CD4-positive, alpha-beta T cell treated with Interleukin-12 subunit alpha and Interleukin-12 subunit beta, for 1 hour (primary cell): ENCODE measurements around the gene GCK.

ENCODE experiments used
- DNase-seq: peaks from one replicate; pipeline ENCODE4 v3.0.0-alpha.2; 2020

GCK gene

DNA sequence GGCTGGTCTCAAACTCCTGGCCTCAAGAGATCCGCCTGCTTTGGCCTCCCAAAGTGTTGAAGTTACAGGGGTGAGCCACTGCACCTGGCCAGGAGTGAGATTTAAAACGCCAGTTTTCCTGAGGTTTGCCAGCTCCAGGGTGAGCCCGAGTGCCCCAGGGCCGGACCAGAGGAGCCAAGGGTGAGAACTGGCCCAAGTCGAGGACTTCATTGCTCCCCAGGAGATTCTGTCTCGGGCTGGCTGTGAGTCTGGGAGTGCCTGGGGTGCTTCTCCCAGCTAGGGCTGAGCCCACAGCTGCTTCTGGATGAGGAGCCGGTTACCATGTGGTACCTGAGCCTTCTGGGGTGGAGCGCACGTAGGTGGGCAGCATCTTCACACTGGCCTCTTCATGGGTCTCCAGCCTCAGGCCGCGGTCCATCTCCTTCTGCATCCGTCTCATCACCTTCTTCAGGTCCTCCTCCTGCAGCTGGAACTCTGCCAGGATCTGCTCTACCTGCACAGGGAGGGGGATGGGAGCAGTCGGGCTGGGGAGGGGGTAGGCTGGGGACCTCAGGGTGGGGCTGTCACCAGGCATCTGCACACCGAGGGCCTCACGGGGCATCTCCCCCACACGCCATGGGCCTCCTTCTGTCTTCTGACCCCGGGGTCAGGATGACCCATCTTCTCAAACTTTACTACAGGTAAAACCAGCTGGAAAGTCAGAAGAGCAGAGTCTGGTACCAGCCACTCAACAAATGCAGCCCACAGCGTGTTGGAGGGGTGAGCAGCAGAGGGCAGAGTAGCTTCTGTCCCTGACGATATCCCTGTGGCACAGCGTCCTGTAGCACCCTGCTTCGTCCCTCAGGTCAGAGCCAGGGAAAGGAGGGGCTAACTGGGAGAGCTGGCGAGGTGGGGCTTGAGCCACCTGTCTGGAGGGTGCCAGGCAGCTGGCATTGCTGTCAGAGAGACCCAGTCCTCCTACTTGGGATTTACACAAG, 36.0 kb downstream of the GCK start:
- DNase-seq: no peak

- DNase-seq: no peak
These were observed 37.3 kb downstream of the GCK start for GRCh38 chr7:44151956-44152355.

DNA sequence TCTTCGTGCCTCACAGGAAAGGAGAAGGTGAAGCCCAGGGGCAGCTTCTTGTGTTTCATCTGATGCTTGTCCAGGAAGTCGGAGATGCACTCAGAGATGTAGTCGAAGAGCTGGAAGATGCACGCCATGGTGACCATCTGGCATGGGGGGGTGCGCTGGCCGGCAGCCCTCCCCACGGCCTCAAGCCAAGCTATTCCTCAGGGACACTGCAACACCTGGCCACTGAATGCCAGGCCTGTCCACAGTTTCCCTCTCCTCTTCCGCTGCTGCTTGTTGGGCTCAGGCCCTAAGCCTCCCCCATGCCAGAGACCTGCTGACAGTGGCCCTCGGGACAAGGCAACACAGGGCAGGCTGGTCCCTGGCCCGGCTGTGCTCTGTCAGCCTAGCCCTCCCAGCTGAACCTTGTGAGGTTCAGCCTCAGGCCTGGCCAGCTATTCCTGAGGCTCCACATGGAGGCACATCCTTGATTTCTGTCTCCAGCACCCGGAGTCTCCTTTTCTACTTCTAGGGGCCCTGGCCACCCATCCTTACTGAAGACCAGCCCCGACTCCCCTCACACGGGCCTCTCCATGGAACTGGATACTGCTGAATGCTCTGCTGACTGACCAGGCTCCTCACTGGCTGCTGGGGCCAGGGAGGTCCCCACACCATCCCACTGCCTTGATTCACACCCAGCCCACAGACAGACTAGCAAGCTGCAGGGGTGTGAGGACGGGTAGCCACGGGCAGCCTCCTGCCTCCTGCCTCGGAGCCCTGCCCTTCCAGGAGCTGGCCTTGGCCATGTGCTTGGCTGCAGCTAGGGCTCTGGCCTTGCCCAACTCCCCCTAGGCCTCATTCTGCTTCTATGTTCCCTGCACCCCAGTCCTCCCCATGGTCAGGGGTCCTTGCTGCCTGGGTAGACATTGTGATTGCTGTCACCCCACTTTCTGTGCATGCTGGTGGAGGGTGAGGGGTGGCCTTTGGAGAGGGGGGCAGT, 38.0 kb downstream of the GCK start:
- no peak for DNase-seq

- no peak for DNase-seq
These were observed 38.8 kb downstream of the GCK start for GRCh38 chr7:44150466-44150832.

DNA sequence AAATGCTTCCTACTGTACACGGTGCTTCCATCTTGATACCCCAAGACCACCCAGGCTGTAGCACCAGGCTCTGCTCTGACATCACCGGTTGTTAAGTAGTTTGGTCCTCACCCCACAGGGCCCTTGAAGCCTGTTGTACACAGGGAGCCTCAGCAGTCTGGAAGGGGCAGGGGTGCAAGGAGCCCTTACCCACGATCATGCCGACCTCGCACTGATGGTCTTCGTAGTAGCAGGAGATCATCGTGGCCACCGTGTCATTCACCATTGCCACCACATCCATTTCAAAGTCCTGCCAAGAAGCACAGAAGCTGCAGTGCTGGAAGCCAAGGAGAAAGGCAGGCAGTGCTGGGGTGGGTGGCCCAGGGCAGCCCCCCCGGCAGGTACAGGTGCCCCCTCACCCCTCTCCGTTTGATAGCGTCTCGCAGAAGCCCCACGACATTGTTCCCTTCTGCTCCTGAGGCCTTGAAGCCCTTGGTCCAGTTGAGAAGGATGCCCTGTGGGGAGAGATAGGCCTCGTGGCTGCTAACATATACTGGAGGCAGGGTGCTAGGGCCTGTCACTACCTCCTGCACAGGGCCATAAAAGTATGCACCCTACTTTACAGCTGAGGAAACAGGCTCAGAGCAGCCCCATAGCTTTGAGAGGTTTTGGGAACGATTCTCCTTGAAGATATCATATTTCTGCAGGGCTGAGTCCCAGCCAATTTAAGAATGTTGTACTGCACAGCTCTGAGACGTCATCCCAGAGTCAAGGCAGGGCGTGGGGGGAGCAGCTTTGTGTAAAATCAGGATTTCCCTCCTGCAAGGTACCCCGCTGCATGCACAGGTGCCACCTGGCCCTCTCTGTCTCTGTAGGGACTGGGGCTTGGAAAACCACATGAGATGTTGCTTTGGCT, 39.4 kb downstream of the GCK start:
- no peak for DNase-seq

DNA sequence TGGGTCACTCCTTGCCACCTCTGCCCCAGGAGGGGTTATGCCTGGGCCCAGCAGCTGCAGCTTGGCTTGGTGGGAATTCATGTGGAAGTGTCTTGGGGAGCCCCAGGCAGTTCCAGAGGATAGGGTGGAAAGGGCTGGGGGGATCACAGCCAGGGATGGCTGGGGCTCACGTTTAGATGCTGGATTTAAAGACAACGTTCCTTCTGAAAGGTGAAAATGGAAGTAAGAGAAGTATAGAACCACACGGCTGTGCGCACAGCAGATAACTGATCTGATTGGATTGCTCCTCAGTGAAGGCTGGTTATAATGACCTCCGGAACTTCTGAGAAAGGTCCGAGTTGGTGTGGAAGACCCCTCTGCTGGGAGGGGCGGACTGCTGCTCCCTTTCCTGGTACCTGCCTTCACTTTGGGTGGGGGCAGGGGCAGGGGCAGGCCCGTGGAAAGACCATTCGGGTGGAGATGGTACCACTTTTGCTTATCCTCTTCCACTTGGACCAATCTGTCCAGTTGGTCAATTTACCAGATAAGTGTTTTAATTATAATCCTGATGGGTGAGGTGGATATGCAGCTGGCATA, 40.2 kb downstream of the GCK start:
- no peak for DNase-seq

DNA sequence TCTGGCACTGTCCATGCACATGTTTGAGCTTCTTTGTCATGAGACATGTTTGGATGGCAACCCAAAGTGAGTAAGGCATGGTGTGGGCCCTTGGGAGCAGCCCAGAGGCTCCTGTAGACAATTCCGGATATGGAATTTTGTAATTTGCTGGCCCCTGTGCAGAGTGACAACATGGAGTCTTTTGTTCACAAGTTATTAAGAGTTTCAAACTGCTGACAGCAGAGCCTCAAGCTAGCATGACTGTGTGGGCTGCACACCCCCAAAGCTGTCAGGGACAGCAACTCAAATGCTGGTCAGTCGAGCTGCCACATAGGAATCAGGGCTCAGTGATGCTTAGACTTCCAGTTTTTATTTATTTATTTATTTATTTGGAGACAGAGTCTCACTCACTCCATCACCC, 41.1 kb downstream of the GCK start:
- no peak for DNase-seq

DNA sequence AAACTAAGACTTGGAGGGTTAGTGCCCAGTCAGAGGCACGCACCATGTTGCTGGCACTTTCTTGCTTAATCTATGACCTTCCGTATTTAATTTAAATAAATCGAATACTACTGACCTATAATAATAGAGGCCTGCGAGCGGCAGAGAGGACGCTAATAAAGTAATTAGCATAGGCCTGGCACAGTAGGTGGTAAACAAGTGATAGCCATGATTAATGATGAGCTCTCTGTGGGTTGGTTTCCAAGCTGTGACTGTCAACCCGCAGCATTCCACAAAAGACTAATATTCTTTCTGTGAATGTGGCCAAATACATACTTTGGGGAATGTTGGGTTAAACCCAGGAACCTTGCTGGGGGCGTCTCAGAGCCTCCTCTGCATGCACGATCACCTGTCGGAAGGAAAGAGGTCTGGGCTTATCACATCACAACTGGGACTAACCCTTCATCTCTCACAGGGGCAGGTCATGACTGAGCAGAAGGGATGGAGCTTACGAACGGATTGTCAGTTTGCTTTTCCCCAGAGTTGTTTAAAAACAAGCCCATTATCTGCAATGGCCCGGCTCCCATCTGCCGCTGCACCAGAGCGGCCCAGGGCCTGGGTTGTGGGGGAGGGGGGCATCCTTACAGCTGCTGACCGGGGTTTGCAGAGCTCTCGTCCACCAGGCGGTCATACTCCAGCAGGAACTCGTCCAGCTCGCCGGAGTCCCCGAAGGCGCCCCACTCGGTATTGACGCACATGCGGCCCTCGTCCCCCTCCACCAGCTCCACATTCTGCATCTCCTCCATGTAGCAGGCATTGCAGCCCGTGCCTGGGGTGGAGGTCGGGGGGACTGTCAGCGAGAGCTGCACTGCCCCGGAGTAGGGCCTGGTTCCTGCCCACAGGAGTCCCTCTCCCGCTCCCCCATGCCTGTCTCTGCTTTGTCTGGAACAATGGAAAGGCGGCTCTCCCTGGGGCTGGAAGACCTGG, 41.9 kb downstream of the GCK start:
- DNase-seq: no peak

- peak; percentile 79 for DNase-seq
These were observed 43.0 kb downstream of the GCK start for GRCh38 chr7:44145969-44146911.

DNA sequence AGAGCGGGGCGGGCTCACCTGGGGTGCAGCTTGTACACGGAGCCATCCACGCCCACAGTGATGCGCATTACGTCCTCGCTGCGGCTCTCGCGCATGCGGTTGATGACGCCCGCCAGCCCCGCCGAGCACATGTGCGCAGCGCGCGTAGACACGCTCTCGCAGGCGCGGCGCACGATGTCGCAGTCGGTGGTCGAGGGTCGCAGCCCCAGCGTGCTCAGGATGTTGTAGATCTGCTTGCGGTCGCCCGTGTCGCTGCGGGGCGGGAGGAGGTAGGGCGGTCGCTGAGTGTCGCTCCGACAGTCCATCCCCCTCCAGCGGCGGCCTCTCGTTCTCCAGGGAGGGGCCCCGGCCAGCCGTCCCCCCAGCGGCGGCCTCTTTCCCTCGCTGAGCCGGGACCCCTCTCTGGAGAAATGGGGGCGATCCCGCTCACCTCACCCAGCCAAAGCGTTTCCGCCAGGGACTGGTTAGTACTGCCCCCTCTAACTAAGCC, 43.7 kb downstream of the GCK start:
- peak; percentile 65 for DNase-seq

GRCh38 chr7:44144968-44145478, 44.2 kb downstream of the GCK start:
- DNase-seq: no peak

DNA sequence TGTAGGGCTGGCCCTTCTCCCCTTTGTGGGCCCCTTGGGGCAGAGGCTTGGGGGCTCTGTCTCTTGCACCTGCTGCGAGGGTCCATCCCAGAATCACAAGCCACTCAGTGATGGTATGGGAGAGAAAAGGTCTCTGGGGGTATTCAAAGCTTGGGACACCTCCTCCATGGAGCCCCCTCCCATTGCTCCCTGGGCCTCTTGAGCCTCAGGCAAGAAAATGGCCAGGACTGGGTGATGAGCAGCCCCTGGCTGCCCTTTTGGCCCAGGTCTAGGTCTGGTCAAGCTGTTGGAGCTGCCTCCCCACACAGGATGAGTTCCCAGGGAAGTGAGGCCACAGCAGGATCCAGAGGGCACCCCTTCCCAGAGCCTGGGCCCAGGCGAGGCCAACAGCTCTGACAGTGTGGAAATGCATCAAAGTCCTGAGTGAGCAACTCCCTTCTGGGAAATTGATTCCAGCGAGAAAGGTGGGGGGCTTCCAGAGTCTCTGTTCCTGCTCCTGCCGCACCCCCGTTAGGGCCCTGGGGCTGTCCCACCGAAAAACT, 44.7 kb downstream of the GCK start:
- no peak for DNase-seq

GRCh38 chr7:44143646-44144250, 45.5 kb downstream of the GCK start:
- DNase-seq: no peak

DNA sequence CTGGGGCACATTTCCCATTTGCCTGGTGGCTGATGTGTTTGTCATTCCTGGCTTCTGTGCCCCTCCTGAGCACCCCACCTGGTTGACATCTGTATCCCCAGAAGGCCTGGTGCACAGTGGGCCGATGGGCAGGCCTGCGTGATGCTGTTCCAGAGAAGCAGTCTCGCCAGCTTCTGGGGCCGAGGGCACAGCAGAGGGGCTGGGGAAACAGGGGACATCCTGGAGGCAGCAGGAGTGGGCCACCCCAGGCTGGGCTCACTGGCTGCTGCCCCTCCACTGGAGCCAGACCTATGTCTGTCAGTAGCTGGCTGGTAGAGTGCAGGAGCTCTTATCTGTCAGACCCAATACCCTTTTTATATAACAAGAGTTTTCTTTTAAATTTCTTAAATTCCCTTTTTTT, 47.2 kb downstream of the GCK start:
- DNase-seq: no peak

DNA sequence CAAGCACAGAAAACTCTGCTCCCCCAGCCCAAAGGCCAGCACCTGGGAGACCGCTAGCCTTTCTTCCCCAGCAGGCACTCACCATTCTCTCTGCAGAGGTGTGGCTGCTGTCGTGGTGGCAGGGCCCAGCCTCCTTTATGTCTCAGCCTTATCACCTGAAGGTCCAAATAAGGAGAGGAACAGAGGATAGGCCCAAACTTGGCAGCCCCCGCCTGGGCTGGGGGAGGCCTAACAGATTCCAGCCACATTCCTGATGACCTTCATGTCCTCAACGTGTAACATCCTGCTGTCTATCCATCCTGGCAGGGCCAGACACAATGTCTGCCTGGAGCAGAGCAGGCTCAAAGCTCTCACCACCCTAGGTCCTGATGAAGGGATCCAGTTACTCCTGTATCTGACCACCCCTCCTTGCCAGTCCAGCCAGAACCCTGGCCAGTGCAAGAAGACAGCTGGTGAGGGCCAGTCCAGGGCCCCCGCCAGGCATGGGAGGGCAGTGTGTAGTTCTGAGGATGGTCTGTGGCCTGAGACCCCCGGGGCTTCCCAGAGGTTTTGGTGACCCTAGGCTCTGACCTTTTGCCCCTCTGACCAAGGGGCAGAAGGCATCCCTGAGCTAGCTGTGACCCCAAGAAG, 47.9 kb downstream of the GCK start, which contains the start of gene MYL7:
MYL7 (minus strand) TSS at position 112 of the 630 bp plus-strand sequence; CDS start at position 85, 27 bp downstream.
- no peak for DNase-seq

- DNase-seq: no peak
These were observed 48.9 kb downstream of the GCK start for GRCh38 chr7:44140341-44140740.

DNA sequence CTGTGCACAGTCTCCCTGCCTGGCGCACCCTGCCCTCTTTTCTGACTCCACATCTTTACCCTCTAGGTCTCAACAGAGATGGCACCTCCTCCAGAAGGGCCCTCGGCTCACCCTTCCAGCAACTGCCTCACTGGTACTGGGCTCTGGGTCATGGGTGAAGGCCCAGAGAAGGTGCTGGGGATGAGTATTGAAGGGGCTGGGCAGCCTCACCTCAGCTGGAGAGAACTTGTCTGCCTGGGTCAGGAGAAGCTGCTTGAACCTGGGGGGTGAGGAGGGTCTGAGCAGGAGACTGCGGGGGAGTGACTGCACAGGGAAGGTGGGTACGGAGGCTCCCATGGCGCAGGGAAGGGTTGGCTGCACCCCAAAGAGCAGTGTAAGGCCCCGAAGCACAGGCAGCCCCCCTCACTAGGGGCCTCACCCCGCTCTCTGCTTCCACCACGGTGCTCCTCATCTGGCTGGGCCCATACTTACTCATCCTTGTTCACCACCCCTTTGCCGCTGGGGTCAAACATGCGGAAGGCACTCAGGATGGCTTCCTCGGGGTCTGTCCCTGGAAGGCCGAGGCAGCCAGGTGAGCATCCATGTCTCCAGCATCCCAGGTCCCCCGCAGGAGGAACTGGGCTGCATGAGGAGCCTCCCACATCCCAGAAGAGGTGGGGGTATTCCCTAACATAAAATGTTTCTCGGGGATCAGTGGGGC, 49.8 kb downstream of the GCK start:
- no peak for DNase-seq
